Testis (tissue), 3 donors: ENCODE data around the gene FLT1. TPM values are rescaled to one million over a fixed set of nuclear protein-coding genes. Genes with fewer than 3 reads are reported as not detected.
A peak's percentile ranks its signal among the peaks of the same experiment; 100 is the strongest.

Experiments used
- DNase-seq: peaks from one replicate; pipeline ENCODE4 v3.0.0-alpha.2; 2019
- H3K27ac ChIP-seq, 2 donors: fragments of 200-600 bp; sonication (generic); one replicate each; pipeline ENCODE4 v1.5.1; 2019
- H3K27me3 ChIP-seq: fragments of 200-600 bp; sonication (generic); one replicate; pipeline ENCODE4 v1.5.1; 2019
- H3K36me3 ChIP-seq: fragments of 200-600 bp; sonication (generic); one replicate; pipeline ENCODE4 v1.5.1; 2017; ENCODE audit warnings: low read depth; ENCODE audit errors: missing control alignments
- H3K4me1 ChIP-seq: fragments of 200-600 bp; sonication (generic); one replicate; pipeline ENCODE4 v1.5.1; 2019
- H3K4me3 ChIP-seq, 2 donors: fragments of 200-600 bp; sonication (generic); one replicate each; pipeline ENCODE4 v1.5.1; 2017 to 2019
- H3K9me3 ChIP-seq: fragments of 200-600 bp; sonication (generic); one replicate; pipeline ENCODE4 v1.5.1; 2017
- POLR2A ChIP-seq: fragments of 450-650 bp; IDR thresholded peaks from one replicate; pipeline ENCODE4 v1.6.1; 2017; ENCODE audit warnings: antibody characterized with exemption, mild to moderate bottlenecking, moderate library complexity
- WGBS, 2 donors: methylation state at CpG; one replicate each; pipeline ENCODE4 v1.1.5; 2018; 5-methylcytosine and 5-hydroxymethylcytosine counted together
- intact Hi-C: fragments of 100-400 bp; cut with DNase I; formaldehyde crosslinking; loops from one replicate; pipeline ENCODE4 v1.15.1; 2023; ENCODE audit warnings: low total_unique reads
- polyA plus RNA-seq: library from polyadenylated mRNA; stranded (reverse); fragments of 350-450 nt; fragmentation: Illumina TruSeq; extraction: RNeasy Lipid Tissue Mini Kit (QIAGEN cat#74804); gene quantifications from one replicate; pipeline ENCODE4 v1.2.3, GENCODE V29; 2014; ENCODE audit warnings: low read depth, low replicate concordance; ENCODE audit not compliant: insufficient read depth
- total RNA-seq, 2 donors: library from RNA; depleted of rRNA; stranded (reverse); fragments of >200 nt; gene quantifications; one replicate each; pipeline ENCODE4 v1.2.3, GENCODE V29; 2016
- TF ChIP-seq, protein P1 (sequence below), 3 experiments: fragments of 450-650 bp in 2 of 3; fragments of 200-600 bp in 1 of 3; sonication (generic) in 1 of 3; IDR thresholded peaks; one replicate each; pipeline ENCODE4 v1.5.1; 2016 to 2019; ENCODE audit warnings: antibody characterized with exemption in 3 of 3, mild to moderate bottlenecking in 2 of 3, moderate library complexity in 1 of 3

The FLT1 gene
- total and polyA plus RNA-seq, 3 donors from 2014 or later, result 26.6 to 48.1 (median 47.4) TPM

DNA sequence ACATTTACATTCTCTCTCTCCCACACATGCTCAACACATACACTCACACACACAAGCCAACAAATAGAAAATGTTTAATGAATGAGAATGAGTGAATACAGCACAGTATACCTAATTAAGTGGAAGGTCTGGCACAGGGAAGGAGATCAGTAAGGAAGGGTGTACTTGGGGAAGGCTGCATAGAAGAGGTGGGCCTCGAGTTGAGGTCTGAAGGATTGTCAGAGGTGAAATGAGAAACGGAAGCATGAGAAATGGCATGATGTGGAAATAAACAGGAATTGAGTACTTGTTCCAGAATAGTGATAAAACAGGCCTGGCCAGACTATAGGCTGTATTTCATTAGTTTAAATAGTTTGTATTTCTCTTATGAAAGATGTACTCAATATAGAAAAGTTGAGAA lies 136.2 kb downstream of the FLT1 start:
- H3K27ac ChIP-seq, result no peak overlapping the region
- WGBS, 2 donors, result 94 to 95% methylated on average over 2 of the region's 2 CpGs
- H3K27me3 ChIP-seq, result no peaks in the 10 kb centered on the region
- TF ChIP-seq POLR2A, result no peak
- TF ChIP-seq, protein P1, sequence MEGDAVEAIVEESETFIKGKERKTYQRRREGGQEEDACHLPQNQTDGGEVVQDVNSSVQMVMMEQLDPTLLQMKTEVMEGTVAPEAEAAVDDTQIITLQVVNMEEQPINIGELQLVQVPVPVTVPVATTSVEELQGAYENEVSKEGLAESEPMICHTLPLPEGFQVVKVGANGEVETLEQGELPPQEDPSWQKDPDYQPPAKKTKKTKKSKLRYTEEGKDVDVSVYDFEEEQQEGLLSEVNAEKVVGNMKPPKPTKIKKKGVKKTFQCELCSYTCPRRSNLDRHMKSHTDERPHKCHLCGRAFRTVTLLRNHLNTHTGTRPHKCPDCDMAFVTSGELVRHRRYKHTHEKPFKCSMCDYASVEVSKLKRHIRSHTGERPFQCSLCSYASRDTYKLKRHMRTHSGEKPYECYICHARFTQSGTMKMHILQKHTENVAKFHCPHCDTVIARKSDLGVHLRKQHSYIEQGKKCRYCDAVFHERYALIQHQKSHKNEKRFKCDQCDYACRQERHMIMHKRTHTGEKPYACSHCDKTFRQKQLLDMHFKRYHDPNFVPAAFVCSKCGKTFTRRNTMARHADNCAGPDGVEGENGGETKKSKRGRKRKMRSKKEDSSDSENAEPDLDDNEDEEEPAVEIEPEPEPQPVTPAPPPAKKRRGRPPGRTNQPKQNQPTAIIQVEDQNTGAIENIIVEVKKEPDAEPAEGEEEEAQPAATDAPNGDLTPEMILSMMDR (IDR thresholded peaks at IDR 0.05), result no peak
- peaks cover 7% of the 10 kb centered on the region for H3K4me1 ChIP-seq
- DNase-seq, result no peak
- intact Hi-C loops, result no loop called here
- no peaks in the 10 kb centered on the region for H3K36me3 ChIP-seq
- no peak overlapping the region for H3K4me3 ChIP-seq
- H3K9me3 ChIP-seq, result no peaks in the 10 kb centered on the region

DNA sequence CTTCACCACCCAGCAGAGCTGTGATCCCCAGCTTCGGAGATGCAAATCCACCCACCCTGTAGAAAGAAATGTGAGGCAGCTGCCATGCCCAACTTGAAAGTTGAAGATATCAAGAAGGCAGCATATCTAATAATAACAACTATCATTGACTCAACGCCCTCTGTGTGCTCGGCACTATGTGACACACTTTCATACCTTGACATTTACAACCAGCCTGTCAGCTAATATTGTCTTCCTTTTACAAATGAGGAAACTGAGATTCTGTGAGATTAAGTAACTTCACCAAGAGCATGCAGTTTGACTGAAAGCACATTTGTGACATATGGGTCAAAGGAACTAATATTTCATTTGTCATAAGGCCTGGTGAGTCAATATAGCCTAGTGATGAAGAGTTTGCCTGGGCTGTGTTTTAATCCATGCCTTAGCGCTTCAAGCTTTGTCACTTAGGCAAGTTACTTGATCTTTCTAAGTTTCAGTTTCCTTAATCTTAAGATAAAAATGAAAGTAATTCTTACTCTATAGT lies 137.0 kb downstream of the FLT1 start:
- Histone ChIP-seq H3K4me1 (peaks cover 7% of the 10 kb centered on the region), H3K36me3 (no peaks in the 10 kb centered on the region), H3K27ac (no peak overlapping the region), H3K4me3 (no peak overlapping the region), H3K27me3 (no peaks in the 10 kb centered on the region), H3K9me3 (no peaks in the 10 kb centered on the region)
- WGBS, 2 donors, result 78 to 82% methylated on average over 4 of the region's 4 CpGs
- DNase-seq, result no peak
- intact Hi-C loops, result no loop called here
- TF ChIP-seq POLR2A, result no peak
- TF ChIP-seq, protein P1 (IDR thresholded peaks at IDR 0.05), result no peak

DNA sequence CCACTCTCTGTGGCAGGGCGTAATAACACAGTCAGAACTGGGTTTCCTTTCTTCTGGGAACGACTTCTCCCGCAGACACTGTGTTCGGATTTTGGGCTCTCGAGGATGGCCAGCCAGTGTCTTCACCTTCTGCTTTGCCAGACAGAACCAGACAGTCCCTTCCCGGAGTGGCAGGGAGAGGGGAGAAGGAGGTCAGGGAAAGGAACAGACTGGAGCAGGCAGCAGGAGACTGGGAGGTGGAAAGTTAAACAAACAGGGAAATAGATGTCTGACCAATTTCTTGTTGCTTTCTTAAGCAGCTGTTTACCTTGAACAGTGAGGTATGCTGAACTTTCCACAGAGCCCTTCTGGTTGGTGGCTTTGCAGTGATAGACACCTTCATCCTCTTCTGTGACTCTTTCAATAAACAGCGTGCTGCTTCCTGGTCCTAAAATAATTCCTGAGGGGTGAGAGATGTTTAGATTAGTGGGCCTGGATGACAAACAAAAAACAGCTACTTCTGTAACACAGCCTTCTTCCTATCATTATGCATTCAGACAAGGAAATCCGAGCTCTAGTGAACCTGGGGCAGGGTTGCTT lies 137.6 kb downstream of the FLT1 start:
- WGBS, 2 donors, result 58 to 59% methylated on average over 8 of the region's 8 CpGs
- no peak overlapping the region for H3K4me3 ChIP-seq
- no peak for DNase-seq
- peaks cover 7% of the 10 kb centered on the region for H3K4me1 ChIP-seq
- H3K9me3 ChIP-seq, result no peaks in the 10 kb centered on the region
- intact Hi-C loops, result no loop called here
- peak overlapping the region in 1 of 2 donors; percentile 36 for H3K27ac ChIP-seq
- TF ChIP-seq POLR2A, result no peak
- TF ChIP-seq, protein P1 (IDR thresholded peaks at IDR 0.05), result no peak
- no peaks in the 10 kb centered on the region for H3K36me3 ChIP-seq
- H3K27me3 ChIP-seq, result no peaks in the 10 kb centered on the region

DNA sequence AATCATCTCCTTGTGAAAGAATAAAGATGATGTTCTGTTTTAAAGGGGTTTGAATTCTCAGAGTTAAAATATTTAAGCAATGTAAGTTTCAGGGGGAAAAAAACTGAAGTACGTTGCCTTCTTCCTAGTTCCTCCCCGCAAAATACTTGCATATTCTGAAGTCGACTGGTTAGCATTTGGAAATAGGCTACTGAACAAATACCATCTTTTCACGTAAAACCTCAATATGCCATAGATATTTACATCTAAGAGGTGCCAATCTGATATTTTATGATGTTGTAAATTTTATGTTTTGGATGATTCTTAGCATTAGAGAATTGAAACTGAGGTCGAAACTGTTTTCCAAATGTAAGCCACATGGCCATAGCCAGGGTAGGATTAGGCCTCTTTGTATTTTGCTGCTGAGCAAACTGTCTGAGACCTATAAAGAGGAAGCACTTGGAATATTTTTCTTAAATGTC lies 138.3 kb downstream of the FLT1 start:
- Histone ChIP-seq H3K27ac (peak overlapping the region; percentile 9 to 36), H3K27me3 (no peaks in the 10 kb centered on the region), H3K36me3 (no peaks in the 10 kb centered on the region), H3K9me3 (no peaks in the 10 kb centered on the region), H3K4me3 (no peak overlapping the region), H3K4me1 (peaks cover 7% of the 10 kb centered on the region)
- no peak for DNase-seq
- intact Hi-C loops, result no loop called here
- WGBS, 2 donors, result 45 to 60% methylated on average over 5 of the region's 5 CpGs
- no peak for TF ChIP-seq POLR2A
- TF ChIP-seq, protein P1 (IDR thresholded peaks at IDR 0.05), result no peak
